RWPE2 (cell line): ENCODE results near the gene PPDPF.

ENCODE experiments used
- ATAC-seq: fragments of 200-7000 bp; cut with Tn5 transposase; 3 replicates; pipeline ENCODE4 v1.9.1; 2021; ENCODE audit warnings: low read depth
- DNase-seq: peaks from one replicate; pipeline ENCODE4 v3.0.0-alpha.2; 2020; ENCODE audit warnings: low spot score
- H3K27ac ChIP-seq: fragments of 450-650 bp; 2 replicates; pipeline ENCODE4 v1.5.1; 2017; ENCODE audit warnings: mild to moderate bottlenecking; ENCODE audit not compliant: poor library complexity, severe bottlenecking
- H3K27me3 ChIP-seq: fragments of 250-450 bp; sonication (Bioruptor Pico); 2 replicates; pipeline ENCODE4 v1.5.1; 2021; ENCODE audit warnings: mild to moderate bottlenecking, moderate library complexity; ENCODE audit not compliant: insufficient read depth, poor library complexity, severe bottlenecking
- H3K36me3 ChIP-seq: fragments of 250-450 bp; sonication (Bioruptor Pico); 2 replicates; pipeline ENCODE4 v1.5.1; 2020; ENCODE audit warnings: low read depth, mild to moderate bottlenecking, moderate library complexity
- H3K4me1 ChIP-seq: fragments of 250-450 bp; sonication (Bioruptor Pico); 2 replicates; pipeline ENCODE4 v1.5.1; 2021; ENCODE audit warnings: mild to moderate bottlenecking, moderate library complexity; ENCODE audit not compliant: insufficient read depth, poor library complexity, severe bottlenecking
- H3K4me3 ChIP-seq: fragments of 250-450 bp; sonication (Bioruptor Pico); 2 replicates; pipeline ENCODE4 v1.5.1; 2021; ENCODE audit warnings: mild to moderate bottlenecking, moderate library complexity; ENCODE audit not compliant: severe bottlenecking
- H3K9me3 ChIP-seq: fragments of 250-450 bp; sonication (Bioruptor Pico); 2 replicates; pipeline ENCODE4 v1.5.1; 2021; ENCODE audit warnings: mild to moderate bottlenecking, moderate library complexity; ENCODE audit not compliant: severe bottlenecking
- CTCF ChIP-seq: fragments of 450-650 bp; IDR thresholded peaks from one replicate; pipeline ENCODE4 v1.5.1; 2017; ENCODE audit warnings: mild to moderate bottlenecking, moderate library complexity; ENCODE audit not compliant: poor library complexity, severe bottlenecking

The PPDPF gene

GRCh38 chr20:63484236-63484635 lies 36.3 kb upstream of the PPDPF start:
- Histone ChIP-seq H3K27me3 (peaks cover 34% of the 10 kb centered on the region), H3K4me1 (peaks cover 3% of the 10 kb centered on the region), H3K27ac (no peak overlapping the region), H3K36me3 (no peaks in the 10 kb centered on the region), H3K4me3 (no peak overlapping the region), H3K9me3 (no peaks in the 10 kb centered on the region)
- no peak for TF ChIP-seq CTCF
- ATAC-seq: no peak
- DNase-seq: no peak

GRCh38 chr20:63484651-63485403 lies 35.7 kb upstream of the PPDPF start:
- H3K36me3 ChIP-seq: no peaks in the 10 kb centered on the region
- H3K4me1 ChIP-seq: no peaks in the 10 kb centered on the region
- no peak for DNase-seq
- no peak overlapping the region for H3K27ac ChIP-seq
- no peak overlapping the region for H3K4me3 ChIP-seq
- peaks cover 40% of the 10 kb centered on the region for H3K27me3 ChIP-seq
- no peaks in the 10 kb centered on the region for H3K9me3 ChIP-seq
- no peak for ATAC-seq
- no peak for TF ChIP-seq CTCF

- TF ChIP-seq CTCF: no peak
- no peak overlapping the region for H3K27ac ChIP-seq
- H3K36me3 ChIP-seq: no peaks in the 10 kb centered on the region
- ATAC-seq: no peak
- no peaks in the 10 kb centered on the region for H3K4me1 ChIP-seq
- DNase-seq: no peak
- no peaks in the 10 kb centered on the region for H3K9me3 ChIP-seq
- H3K4me3 ChIP-seq: no peak overlapping the region
- H3K27me3 ChIP-seq: peaks cover 46% of the 10 kb centered on the region
These were observed 34.2 kb upstream of the PPDPF start for GRCh38 chr20:63486300-63486855.

- Histone ChIP-seq H3K36me3 (no peaks in the 10 kb centered on the region), H3K9me3 (no peaks in the 10 kb centered on the region), H3K27ac (no peak overlapping the region), H3K27me3 (peaks cover 46% of the 10 kb centered on the region), H3K4me1 (no peaks in the 10 kb centered on the region), H3K4me3 (no peak overlapping the region)
- no peak for ATAC-seq
- no peak for TF ChIP-seq CTCF
- DNase-seq: no peak
These were observed 33.3 kb upstream of the PPDPF start for GRCh38 chr20:63487116-63487764.
